ENCODE results near the gene PDLIM5.
"Not testable (repeated sequence)": the region's sequence is repeated elsewhere in the genome, so short reads cannot be mapped to it uniquely, and the experiment has no call there.

PDLIM5 gene

GRCh38 chr4:94504545-94504944, 52.8 kb downstream of the PDLIM5 start:
- H3K4me2 ChIP-seq (ENCODE audit: low read length): no peak overlapping the region
- peaks cover 13% of the 10 kb centered on the region for H3K36me3 ChIP-seq (ENCODE audit: insufficient read depth, low read length)
- H3K4me1 ChIP-seq (ENCODE audit: control insufficient read depth, insufficient read depth, low read length): peaks cover 28% of the 10 kb centered on the region
- no peak overlapping the region for H3K4me3 ChIP-seq (ENCODE audit: low read length)
- H3K27me3 ChIP-seq (ENCODE audit: control insufficient read depth, insufficient read depth, low read length): no peaks in the 10 kb centered on the region
- no peak overlapping the region for H3K9ac ChIP-seq (ENCODE audit: low read depth, low read length)
- H3K9me3 ChIP-seq (replicated peaks; ENCODE audit: low read length): no peaks in the 10 kb centered on the region

- Histone ChIP-seq H3K4me2 (ENCODE audit: low read length) (no peak overlapping the region), H3K36me3 (ENCODE audit: insufficient read depth, low read length) (peaks cover 10% of the 10 kb centered on the region), H3K27me3 (ENCODE audit: control insufficient read depth, insufficient read depth, low read length) (no peaks in the 10 kb centered on the region), H3K4me1 (ENCODE audit: control insufficient read depth, insufficient read depth, low read length) (peaks cover 28% of the 10 kb centered on the region), H3K9me3 (replicated peaks; ENCODE audit: low read length) (no peaks in the 10 kb centered on the region), H3K4me3 (ENCODE audit: low read length) (no peak overlapping the region), H3K9ac (ENCODE audit: low read depth, low read length) (no peak overlapping the region)
Observed at GRCh38 chr4:94506822-94507221, 55.1 kb downstream of the PDLIM5 start.

- Histone ChIP-seq H3K4me3 (ENCODE audit: low read length) (no peak overlapping the region), H3K4me2 (ENCODE audit: low read length) (peak overlapping the region; percentile 41)
Observed at GRCh38 chr4:94507281-94507680, 55.5 kb downstream of the PDLIM5 start.

GRCh38 chr4:94507708-94508107, 56.0 kb downstream of the PDLIM5 start:
- H3K9ac ChIP-seq (ENCODE audit: low read depth, low read length): peak overlapping the region; percentile 60
- H3K4me1 ChIP-seq (ENCODE audit: control insufficient read depth, insufficient read depth, low read length): peaks cover 28% of the 10 kb centered on the region
- no peak overlapping the region for H3K4me3 ChIP-seq (ENCODE audit: low read length)
- no peaks in the 10 kb centered on the region for H3K9me3 ChIP-seq (replicated peaks; ENCODE audit: low read length)
- H3K27me3 ChIP-seq (ENCODE audit: control insufficient read depth, insufficient read depth, low read length): no peaks in the 10 kb centered on the region
- H3K4me2 ChIP-seq (ENCODE audit: low read length): peak overlapping the region; percentile 41
- peaks cover 10% of the 10 kb centered on the region for H3K36me3 ChIP-seq (ENCODE audit: insufficient read depth, low read length)

More at GRCh38 chr4:94507281-94507680, 55.5 kb downstream of the PDLIM5 start:
- peaks cover 28% of the 10 kb centered on the region for H3K4me1 ChIP-seq (ENCODE audit: control insufficient read depth, insufficient read depth, low read length)
- no peaks in the 10 kb centered on the region for H3K9me3 ChIP-seq (replicated peaks; ENCODE audit: low read length)
- H3K27me3 ChIP-seq (ENCODE audit: control insufficient read depth, insufficient read depth, low read length): no peaks in the 10 kb centered on the region
- peak overlapping the region; percentile 51 for H3K9ac ChIP-seq (ENCODE audit: low read depth, low read length)
- peaks cover 10% of the 10 kb centered on the region for H3K36me3 ChIP-seq (ENCODE audit: insufficient read depth, low read length)

- H3K4me2 ChIP-seq (ENCODE audit: low read length): peak overlapping the region; percentile 35
- no peaks in the 10 kb centered on the region for H3K9me3 ChIP-seq (replicated peaks; ENCODE audit: low read length)
- no peaks in the 10 kb centered on the region for H3K27me3 ChIP-seq (ENCODE audit: control insufficient read depth, insufficient read depth, low read length)
- H3K9ac ChIP-seq (ENCODE audit: low read depth, low read length): peak overlapping the region; percentile 60
- peaks cover 28% of the 10 kb centered on the region for H3K4me1 ChIP-seq (ENCODE audit: control insufficient read depth, insufficient read depth, low read length)
- peaks cover 10% of the 10 kb centered on the region for H3K36me3 ChIP-seq (ENCODE audit: insufficient read depth, low read length)
- H3K4me3 ChIP-seq (ENCODE audit: low read length): no peak overlapping the region
Observed at GRCh38 chr4:94508296-94508695, 56.6 kb downstream of the PDLIM5 start.

- H3K9me3 ChIP-seq (replicated peaks; ENCODE audit: low read length): no peaks in the 10 kb centered on the region
- H3K27me3 ChIP-seq (ENCODE audit: control insufficient read depth, insufficient read depth, low read length): no peaks in the 10 kb centered on the region
- H3K36me3 ChIP-seq (ENCODE audit: insufficient read depth, low read length): peaks cover 10% of the 10 kb centered on the region
- peak overlapping the region; percentile 60 for H3K9ac ChIP-seq (ENCODE audit: low read depth, low read length)
- H3K4me3 ChIP-seq (ENCODE audit: low read length): no peak overlapping the region
- H3K4me1 ChIP-seq (ENCODE audit: control insufficient read depth, insufficient read depth, low read length): peaks cover 28% of the 10 kb centered on the region
- no peak overlapping the region for H3K4me2 ChIP-seq (ENCODE audit: low read length)
Observed at GRCh38 chr4:94508806-94509205, 57.1 kb downstream of the PDLIM5 start.

- Histone ChIP-seq H3K9me3 (replicated peaks; ENCODE audit: low read length) (no peaks in the 10 kb centered on the region), H3K4me2 (ENCODE audit: low read length) (no peak overlapping the region), H3K36me3 (ENCODE audit: insufficient read depth, low read length) (peaks cover 4% of the 10 kb centered on the region), H3K27me3 (ENCODE audit: control insufficient read depth, insufficient read depth, low read length) (no peaks in the 10 kb centered on the region), H3K4me1 (ENCODE audit: control insufficient read depth, insufficient read depth, low read length) (peaks cover 42% of the 10 kb centered on the region), H3K4me3 (ENCODE audit: low read length) (no peak overlapping the region), H3K9ac (ENCODE audit: low read depth, low read length) (no peak overlapping the region)
Observed at GRCh38 chr4:94511591-94511990, 59.8 kb downstream of the PDLIM5 start.

- H3K4me2 ChIP-seq (ENCODE audit: low read length); H3K4me3 ChIP-seq (ENCODE audit: low read length); H3K9ac ChIP-seq (ENCODE audit: low read depth, low read length); H3K36me3 ChIP-seq (ENCODE audit: insufficient read depth, low read length); H3K9me3 ChIP-seq (replicated peaks; ENCODE audit: low read length); H3K27me3 ChIP-seq (ENCODE audit: control insufficient read depth, insufficient read depth, low read length): not testable (repeated sequence)
- peaks cover 39% of the 10 kb centered on the region for H3K4me1 ChIP-seq (ENCODE audit: control insufficient read depth, insufficient read depth, low read length)
Observed at GRCh38 chr4:94513532-94513931, 61.8 kb downstream of the PDLIM5 start.

GRCh38 chr4:94515365-94515764, 63.6 kb downstream of the PDLIM5 start:
- Histone ChIP-seq H3K4me3 (ENCODE audit: low read length) (no peak overlapping the region), H3K36me3 (ENCODE audit: insufficient read depth, low read length) (peaks cover 5% of the 10 kb centered on the region), H3K27me3 (ENCODE audit: control insufficient read depth, insufficient read depth, low read length) (no peaks in the 10 kb centered on the region), H3K4me1 (ENCODE audit: control insufficient read depth, insufficient read depth, low read length) (peaks cover 29% of the 10 kb centered on the region), H3K4me2 (ENCODE audit: low read length) (peak overlapping the region; percentile 46), H3K9ac (ENCODE audit: low read depth, low read length) (peak overlapping the region; percentile 61), H3K9me3 (replicated peaks; ENCODE audit: low read length) (no peaks in the 10 kb centered on the region)

GRCh38 chr4:94516067-94516466, 64.3 kb downstream of the PDLIM5 start:
- Histone ChIP-seq H3K4me3 (ENCODE audit: low read length) (no peak overlapping the region), H3K27me3 (ENCODE audit: control insufficient read depth, insufficient read depth, low read length) (no peaks in the 10 kb centered on the region), H3K36me3 (ENCODE audit: insufficient read depth, low read length) (peaks cover 5% of the 10 kb centered on the region), H3K4me1 (ENCODE audit: control insufficient read depth, insufficient read depth, low read length) (peaks cover 29% of the 10 kb centered on the region), H3K4me2 (ENCODE audit: low read length) (peak overlapping the region; percentile 58), H3K9ac (ENCODE audit: low read depth, low read length) (peak overlapping the region; percentile 61), H3K9me3 (replicated peaks; ENCODE audit: low read length) (no peaks in the 10 kb centered on the region)

GRCh38 chr4:94516999-94517398, 65.3 kb downstream of the PDLIM5 start:
- Histone ChIP-seq H3K4me2 (ENCODE audit: low read length) (no peak overlapping the region), H3K9me3 (replicated peaks; ENCODE audit: low read length) (no peaks in the 10 kb centered on the region), H3K27me3 (ENCODE audit: control insufficient read depth, insufficient read depth, low read length) (no peaks in the 10 kb centered on the region), H3K4me3 (ENCODE audit: low read length) (no peak overlapping the region), H3K36me3 (ENCODE audit: insufficient read depth, low read length) (peaks cover 5% of the 10 kb centered on the region), H3K4me1 (ENCODE audit: control insufficient read depth, insufficient read depth, low read length) (peaks cover 29% of the 10 kb centered on the region), H3K9ac (ENCODE audit: low read depth, low read length) (peak overlapping the region; percentile 57)

GRCh38 chr4:94517492-94517891, 65.8 kb downstream of the PDLIM5 start:
- peaks cover 5% of the 10 kb centered on the region for H3K36me3 ChIP-seq (ENCODE audit: insufficient read depth, low read length)
- H3K4me1 ChIP-seq (ENCODE audit: control insufficient read depth, insufficient read depth, low read length): peaks cover 29% of the 10 kb centered on the region
- H3K9ac ChIP-seq (ENCODE audit: low read depth, low read length): no peak overlapping the region
- H3K4me3 ChIP-seq (ENCODE audit: low read length): no peak overlapping the region
- H3K4me2 ChIP-seq (ENCODE audit: low read length): no peak overlapping the region
- H3K27me3 ChIP-seq (ENCODE audit: control insufficient read depth, insufficient read depth, low read length): no peaks in the 10 kb centered on the region
- no peaks in the 10 kb centered on the region for H3K9me3 ChIP-seq (replicated peaks; ENCODE audit: low read length)

Data from skeletal muscle satellite cell (primary cell).